GM13977 (cell line): Measurements from ENCODE around the gene CACNA2D4.

Experiments
- DNase-seq: peaks from one replicate; pipeline ENCODE4 v3.0.0; 2012; ENCODE audit warnings: low spot score
- CTCF ChIP-seq: IDR thresholded peaks from 2 replicates; pipeline ENCODE4 v1.5.1; 2012; ENCODE audit warnings: mild to moderate bottlenecking, control low read depth; ENCODE audit not compliant: insufficient read depth; ENCODE audit errors: extremely low read depth, missing control alignments
- in situ Hi-C: fragments of 300-500 bp; cut with MboI; formaldehyde crosslinking; loops from one replicate; pipeline ENCODE4 v1.12.0; 2022; ENCODE audit warnings: low sequenced_read_pairs, low pct_unique_long_range_greater_than_20kb, mixed read lengths, inconsistent platforms; ENCODE audit not compliant: unreplicated experiment

The CACNA2D4 gene

GRCh38 chr12:1888923-1889322, 29.5 kb downstream of the CACNA2D4 start:
- in situ Hi-C loops: no loop called here
- TF ChIP-seq CTCF: no peak
- DNase-seq: no peak

- no peak for DNase-seq
- in situ Hi-C loops: no loop called here
- no peak for TF ChIP-seq CTCF
These were observed 31.9 kb downstream of the CACNA2D4 start for GRCh38 chr12:1886396-1887008.

- no peak for DNase-seq
- no peak for TF ChIP-seq CTCF
- in situ Hi-C loops: no loop called here
These were observed 32.7 kb downstream of the CACNA2D4 start for GRCh38 chr12:1885599-1886245.

GRCh38 chr12:1885082-1885596, 33.3 kb downstream of the CACNA2D4 start:
- DNase-seq: no peak
- in situ Hi-C loops: no loop called here
- no peak for TF ChIP-seq CTCF

GRCh38 chr12:1884651-1885050, 33.8 kb downstream of the CACNA2D4 start:
- DNase-seq: no peak
- in situ Hi-C loops: no loop called here
- no peak for TF ChIP-seq CTCF

- in situ Hi-C loops: no loop called here
- no peak for DNase-seq
- TF ChIP-seq CTCF: no peak
These were observed 34.9 kb downstream of the CACNA2D4 start for GRCh38 chr12:1883513-1883912.
